HG02678 (cell line): ENCODE data around the gene PCSK7.
A peak's percentile ranks its signal among the peaks of the same experiment; 100 is the strongest.
"Not testable (repeated sequence)": the region's sequence is repeated elsewhere in the genome, so short reads cannot be mapped to it uniquely, and the experiment has no call there.

Source experiments
- ATAC-seq: cut with Tn5 transposase; IDR thresholded peaks from one replicate; pipeline ENCODE4 v1.9.1; 2021; ENCODE audit warnings: mild to moderate bottlenecking, moderate library complexity; ENCODE audit not compliant: unreplicated experiment

The PCSK7 gene

GRCh38 chr11:117186431-117186761 is 45.5 kb downstream of the PCSK7 start:
- ATAC-seq = no peak

GRCh38 chr11:117185736-117186430 is 46.0 kb downstream of the PCSK7 start:
- no peak for ATAC-seq

GRCh38 chr11:117183724-117184349 is 48.0 kb downstream of the PCSK7 start:
- no peak for ATAC-seq

- ATAC-seq = not testable (repeated sequence)
Measured at GRCh38 chr11:117183178-117183577, 48.7 kb downstream of the PCSK7 start.

- ATAC-seq = no peak
Measured at GRCh38 chr11:117182551-117182935, 49.3 kb downstream of the PCSK7 start.

- ATAC-seq = no peak
Measured at GRCh38 chr11:117181586-117182550, 50.0 kb downstream of the PCSK7 start.

- ATAC-seq = no peak
Measured at GRCh38 chr11:117180661-117181585, 51.0 kb downstream of the PCSK7 start.

- no peak for ATAC-seq
Measured at GRCh38 chr11:117180020-117180419, 51.9 kb downstream of the PCSK7 start.

GRCh38 chr11:117179048-117179999 is 52.5 kb downstream of the PCSK7 start:
- peak; percentile 23 for ATAC-seq

GRCh38 chr11:117178210-117179034 is 53.5 kb downstream of the PCSK7 start, which contains the start of gene SIDT2:
Gene SIDT2 (plus strand): TSS chr11:117178743. CDS start chr11:117179264, 521 bp downstream.
- peak; percentile 92 for ATAC-seq

- ATAC-seq = no peak
Measured at GRCh38 chr11:117177534-117178209, 54.2 kb downstream of the PCSK7 start.

GRCh38 chr11:117176186-117176585 is 55.7 kb downstream of the PCSK7 start:
- ATAC-seq = no peak

GRCh38 chr11:117175781-117176180 is 56.1 kb downstream of the PCSK7 start:
- ATAC-seq = no peak

- no peak for ATAC-seq
Measured at GRCh38 chr11:117175104-117175503, 56.8 kb downstream of the PCSK7 start.

GRCh38 chr11:117172724-117173421 is 59.0 kb downstream of the PCSK7 start:
- ATAC-seq = no peak

- no peak for ATAC-seq
Measured at GRCh38 chr11:117171404-117172061, 60.3 kb downstream of the PCSK7 start.

- no peak for ATAC-seq
Measured at GRCh38 chr11:117171007-117171403, 60.9 kb downstream of the PCSK7 start.
